ENCODE data around the gene SLC25A21.

DNA sequence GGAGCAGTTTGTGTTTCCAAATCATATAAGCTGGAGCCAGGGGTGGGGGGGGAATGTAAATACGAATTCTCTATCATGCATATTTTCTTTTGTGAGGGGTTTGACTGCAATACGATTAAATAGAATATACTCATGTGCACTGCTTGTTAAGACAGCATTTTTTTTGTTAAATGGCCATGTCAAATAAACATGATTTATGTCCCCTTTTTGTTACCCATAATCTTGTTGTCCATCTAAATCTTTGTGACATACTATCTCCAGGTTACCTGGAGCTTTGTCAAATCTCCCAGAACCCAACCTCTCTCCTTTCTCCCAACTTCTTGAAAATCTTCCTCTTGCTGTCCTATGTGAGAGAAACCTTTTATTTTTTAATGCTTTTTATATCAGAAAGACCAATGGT is 233.1 kb downstream of the SLC25A21 start:
- TF ChIP-seq EP300 (IDR thresholded peaks at IDR 0.05) (no peak), POLR2AphosphoS5 (IDR thresholded peaks at IDR 0.05) (no peak), POLR2A (IDR thresholded peaks at IDR 0.05) (no peak), CTCF (IDR thresholded peaks at IDR 0.05) (no peak)
